ENCODE data around the gene SNRPN. TPM values are rescaled to one million over a fixed set of nuclear protein-coding genes. Genes with fewer than 3 reads are reported as not detected.

SNRPN gene
- total RNA-seq, 4 donors from 2014 or later = 86.4 to 107 (median 100) TPM

DNA sequence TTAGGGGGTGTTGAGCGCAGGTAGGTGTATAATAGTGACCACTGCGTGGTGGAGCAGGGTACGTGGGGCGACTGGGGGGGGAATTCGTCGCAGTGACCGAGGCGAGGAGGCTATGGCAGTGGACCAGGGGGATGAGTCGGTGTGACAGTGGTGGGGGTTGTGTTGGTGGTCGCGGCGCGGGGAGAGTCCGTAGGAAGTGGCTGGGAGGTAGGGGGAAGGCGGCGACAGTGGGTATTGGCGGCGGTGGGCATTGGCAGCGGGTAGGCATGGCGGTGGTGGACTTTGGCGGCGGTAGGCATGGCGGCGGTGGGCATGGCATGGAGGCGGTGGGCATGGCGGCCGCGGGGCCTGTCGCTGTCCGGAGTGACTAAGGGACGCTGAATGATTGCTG, 739 bp downstream of the SNRPN start:
- TF ChIP-seq POLR2A (IDR thresholded peaks at IDR 0.05; ENCODE audit: low read depth) (no peak), POLR2AphosphoS5 (IDR thresholded peaks at IDR 0.05) (no peak), EP300 (IDR thresholded peaks at IDR 0.05) (no peak)
- TF ChIP-seq, protein P1, sequence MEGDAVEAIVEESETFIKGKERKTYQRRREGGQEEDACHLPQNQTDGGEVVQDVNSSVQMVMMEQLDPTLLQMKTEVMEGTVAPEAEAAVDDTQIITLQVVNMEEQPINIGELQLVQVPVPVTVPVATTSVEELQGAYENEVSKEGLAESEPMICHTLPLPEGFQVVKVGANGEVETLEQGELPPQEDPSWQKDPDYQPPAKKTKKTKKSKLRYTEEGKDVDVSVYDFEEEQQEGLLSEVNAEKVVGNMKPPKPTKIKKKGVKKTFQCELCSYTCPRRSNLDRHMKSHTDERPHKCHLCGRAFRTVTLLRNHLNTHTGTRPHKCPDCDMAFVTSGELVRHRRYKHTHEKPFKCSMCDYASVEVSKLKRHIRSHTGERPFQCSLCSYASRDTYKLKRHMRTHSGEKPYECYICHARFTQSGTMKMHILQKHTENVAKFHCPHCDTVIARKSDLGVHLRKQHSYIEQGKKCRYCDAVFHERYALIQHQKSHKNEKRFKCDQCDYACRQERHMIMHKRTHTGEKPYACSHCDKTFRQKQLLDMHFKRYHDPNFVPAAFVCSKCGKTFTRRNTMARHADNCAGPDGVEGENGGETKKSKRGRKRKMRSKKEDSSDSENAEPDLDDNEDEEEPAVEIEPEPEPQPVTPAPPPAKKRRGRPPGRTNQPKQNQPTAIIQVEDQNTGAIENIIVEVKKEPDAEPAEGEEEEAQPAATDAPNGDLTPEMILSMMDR (IDR thresholded peaks at IDR 0.05) = no peak
- Histone ChIP-seq H3K27me3 (no peaks in the 10 kb centered on the region), H3K9me3 (no peaks in the 10 kb centered on the region), H3K4me3 (peak overlapping the region; percentile 66 to 85 (median 71)), H3K4me1 (peaks cover 5 to 16% (median 10%) of the 10 kb centered on the region in 4 donors), H3K36me3 (no peaks in the 10 kb centered on the region), H3K27ac (replicated peaks in 1 of 4) (peak overlapping the region; percentile 85 to 92 (median 90))
- intact Hi-C loops (cut with DNase I) = no loop called here
- DNase-seq (ENCODE audit: extremely low spot score) = no peak
- WGBS = 78% methylated on average over 31 of the region's 31 CpGs

- Histone ChIP-seq H3K4me1 (peaks cover 5 to 16% (median 10%) of the 10 kb centered on the region in 4 donors), H3K36me3 (no peaks in the 10 kb centered on the region), H3K27ac (replicated peaks in 1 of 4) (peak overlapping the region; percentile 85 to 92 (median 90)), H3K9me3 (no peaks in the 10 kb centered on the region), H3K4me3 (peak overlapping the region; percentile 66 to 85 (median 71)), H3K27me3 (no peaks in the 10 kb centered on the region)
- 42% methylated on average over 24 of the region's 28 CpGs for WGBS
- TF ChIP-seq POLR2AphosphoS5 (IDR thresholded peaks at IDR 0.05) (peak; percentile 31 to 77), EP300 (IDR thresholded peaks at IDR 0.05) (no peak), POLR2A (IDR thresholded peaks at IDR 0.05; ENCODE audit: low read depth) (no peak)
- TF ChIP-seq, protein P1 (IDR thresholded peaks at IDR 0.05) = no peak
- peak; percentile 92 for DNase-seq (ENCODE audit: extremely low spot score)
- intact Hi-C loops (cut with DNase I) = no loop called here
Measured at GRCh38 chr15:24956111-24956838, 1.5 kb downstream of the SNRPN start.

GRCh38 chr15:24957691-24958090, 2.9 kb downstream of the SNRPN start:
- Histone ChIP-seq H3K4me3 (no peak overlapping the region), H3K36me3 (no peaks in the 10 kb centered on the region), H3K4me1 (peaks cover 5 to 16% (median 10%) of the 10 kb centered on the region in 4 donors), H3K27me3 (no peaks in the 10 kb centered on the region), H3K9me3 (no peaks in the 10 kb centered on the region), H3K27ac (replicated peaks in 1 of 4) (peak overlapping the region in 1 of 4 donors; percentile 85)
- WGBS = 86% methylated on average over 2 of the region's 2 CpGs
- DNase-seq (ENCODE audit: extremely low spot score) = no peak
- intact Hi-C loops (cut with DNase I) = no loop called here
- TF ChIP-seq POLR2AphosphoS5 (IDR thresholded peaks at IDR 0.05) = no peak
- TF ChIP-seq, protein P1 (IDR thresholded peaks at IDR 0.05) = no peak

GRCh38 chr15:24961967-24962366, 7.2 kb downstream of the SNRPN start:
- Histone ChIP-seq H3K27me3 (no peaks in the 10 kb centered on the region), H3K4me3 (no peak overlapping the region), H3K4me1 (peaks cover 0 to 12% (median 6%) of the 10 kb centered on the region in 4 donors), H3K27ac (replicated peaks in 1 of 4) (no peak overlapping the region), H3K36me3 (peaks cover 0 to 41% (median 26%) of the 10 kb centered on the region in 4 donors), H3K9me3 (peaks cover 0 to 3% (median 0%) of the 10 kb centered on the region in 4 donors)
- 80% methylated on average over 4 of the region's 4 CpGs for WGBS
- intact Hi-C loops (cut with DNase I) = no loop called here
- TF ChIP-seq POLR2AphosphoS5 (IDR thresholded peaks at IDR 0.05) (no peak), EP300 (IDR thresholded peaks at IDR 0.05) (no peak)
- DNase-seq (ENCODE audit: extremely low spot score) = no peak

DNA sequence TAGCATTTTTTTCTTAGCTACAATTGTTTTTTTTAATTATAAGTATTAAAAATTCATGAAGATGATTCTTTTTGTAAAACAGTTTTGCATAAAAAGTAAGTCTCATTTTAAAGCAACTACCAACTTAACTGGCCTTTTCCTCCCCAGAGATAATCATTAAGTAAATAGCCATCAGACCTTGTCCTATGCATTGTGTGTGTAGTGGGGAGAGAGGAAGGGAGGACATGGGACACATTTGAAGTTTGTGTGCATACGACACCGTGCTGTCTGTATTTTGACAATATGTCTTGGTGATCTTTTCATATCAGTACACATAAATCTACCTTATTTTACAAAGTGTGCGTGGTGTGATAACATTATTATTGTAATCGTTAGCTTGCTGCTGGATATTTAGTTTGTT, 8.1 kb downstream of the SNRPN start:
- Histone ChIP-seq H3K27ac (replicated peaks in 1 of 4) (no peak overlapping the region), H3K4me3 (no peak overlapping the region), H3K9me3 (peaks cover 0 to 7% (median 0%) of the 10 kb centered on the region in 4 donors), H3K4me1 (peaks cover 0 to 3% (median under 1%) of the 10 kb centered on the region in 4 donors), H3K36me3 (peaks cover under 1 to 50% (median 33%) of the 10 kb centered on the region in 4 donors), H3K27me3 (no peaks in the 10 kb centered on the region)
- WGBS = 94% methylated on average over 4 of the region's 4 CpGs
- intact Hi-C loops (cut with DNase I) = no loop called here
- TF ChIP-seq, protein P1 (IDR thresholded peaks at IDR 0.05) = no peak
- TF ChIP-seq POLR2AphosphoS5 (IDR thresholded peaks at IDR 0.05) (no peak), POLR2A (IDR thresholded peaks at IDR 0.05; ENCODE audit: low read depth) (no peak), EP300 (IDR thresholded peaks at IDR 0.05) (no peak)
- no peak for DNase-seq (ENCODE audit: extremely low spot score)
